Body of pancreas (tissue), 4 donors: ENCODE results near the gene PPARGC1A.

Source experiments
- CTCF ChIP-seq, 7 experiments: fragments of 450-650 bp in 4 of 7; fragments of 200-600 bp in 3 of 7; sonication (generic) in 3 of 7; IDR thresholded peaks; one replicate each; pipeline ENCODE4 v1.5.1; 2016 to 2019; ENCODE audit warnings: antibody characterized with exemption in 7 of 7
- POLR2A ChIP-seq, 3 donors: fragments of 450-650 bp; IDR thresholded peaks; one replicate each; pipeline ENCODE4 v1.6.1; 2016; ENCODE audit warnings: antibody characterized with exemption in 3 of 3, mild to moderate bottlenecking in 2 of 3

- TF ChIP-seq CTCF (IDR thresholded peaks at IDR 0.05) (no peak), POLR2A (IDR thresholded peaks at IDR 0.05) (no peak)
These were observed 139.7 kb downstream of the PPARGC1A start for GRCh38 chr4:23750125-23750524.
